HepG2 (cell line): ENCODE results near the gene SERINC2. TPM values are rescaled to one million over a fixed set of nuclear protein-coding genes. Genes with fewer than 3 reads are reported as not detected.
A peak's percentile ranks its signal among the peaks of the same experiment; 100 is the strongest.

Source experiments
- AGO2 ChIP-seq: fragments of 200-400 bp; formaldehyde crosslinking; optimal IDR thresholded peaks from 2 replicates; pipeline ENCODE3; 2017; ENCODE audit warnings: mild to moderate bottlenecking, low read depth, low read length, moderate library complexity
- NFIC ChIP-seq: IDR thresholded peaks from 2 replicates; pipeline ENCODE4 v1.6.1; 2012; ENCODE audit warnings: mild to moderate bottlenecking, low read length, inconsistent platforms
- SIN3A ChIP-seq: IDR thresholded peaks from 2 replicates; pipeline ENCODE4 v1.6.1; 2011; ENCODE audit warnings: low read depth, mild to moderate bottlenecking, control low read depth, low read length, borderline replicate concordance
- TBL1XR1 ChIP-seq: fragments of 150-350 bp; IDR thresholded peaks from 2 replicates; pipeline ENCODE4 v1.6.1; 2014; ENCODE audit warnings: borderline replicate concordance, low read length; ENCODE audit not compliant: partially characterized antibody
- ZNF333 ChIP-seq: sonication (generic); formaldehyde crosslinking; IDR thresholded peaks from 2 replicates; pipeline ENCODE4 v1.4.0; 2020; ENCODE audit warnings: mild to moderate bottlenecking, missing genetic modification reagents, borderline replicate concordance
- ZSCAN12 ChIP-seq: sonication (generic); formaldehyde crosslinking; IDR thresholded peaks from 2 replicates; pipeline ENCODE4 v1.9.0; 2021; ENCODE audit warnings: mild to moderate bottlenecking, missing genetic modification reagents
- ZSCAN9 ChIP-seq: IDR thresholded peaks from 2 replicates; pipeline ENCODE4 v1.6.1; 2016; ENCODE audit warnings: borderline replicate concordance
- polyA plus RNA-seq, 8 experiments: library from polyadenylated mRNA; depleted of rRNA in 3 of 8; stranded (reverse) in 7 of 8; unstranded in 1 of 8; fragments of >200 nt; fragmentation: Illumina TruSeq in 4 of 8; extraction: Trizol in 4 of 8; gene quantifications; 2 replicates each; pipeline versions ENCODE4 v1.2.1 to v1.2.3, GENCODE V29; 2011 to 2016; ENCODE audit warnings: low read depth in 4 of 8, missing spikeins in 1 of 8, mixed read lengths in 1 of 8; ENCODE audit not compliant: insufficient read depth in 1 of 8
- total RNA-seq, 5 experiments: library from RNA; depleted of rRNA; stranded (reverse); fragments of >200 nt; fragmentation: Illumina TruSeq; extraction: Trizol; gene quantifications; 2 replicates each; pipeline ENCODE4 v1.2.3, GENCODE V29; 2016; ENCODE audit warnings: low read depth in 1 of 5
- TF ChIP-seq, protein P1 (sequence below): sonication (generic); formaldehyde crosslinking; IDR thresholded peaks from 2 replicates; pipeline ENCODE4 v1.4.0; 2020; ENCODE audit warnings: missing genetic modification reagents, mild to moderate bottlenecking, borderline replicate concordance
- TF ChIP-seq, protein P2 (sequence below): sonication (generic); formaldehyde crosslinking; IDR thresholded peaks from 2 replicates; pipeline ENCODE4 v1.9.0; 2022; ENCODE audit warnings: missing genetic modification reagents, mild to moderate bottlenecking, borderline replicate concordance
- TF ChIP-seq, protein P3 (sequence below): sonication (generic); formaldehyde crosslinking; IDR thresholded peaks from 2 replicates; pipeline ENCODE4 v1.4.0; 2020; ENCODE audit warnings: missing genetic modification reagents
- TF ChIP-seq, protein P4 (sequence below): sonication (generic); formaldehyde crosslinking; IDR thresholded peaks from 2 replicates; pipeline ENCODE4 v1.8.1; 2022; ENCODE audit warnings: low read depth, mild to moderate bottlenecking, missing genetic modification reagents
- TF ChIP-seq, protein P5 (sequence below): IDR thresholded peaks from 2 replicates; pipeline ENCODE4 v1.6.1; 2016; ENCODE audit warnings: low read depth, missing genetic modification reagents, missing compliant biosample characterization

Gene SERINC2
- total and polyA plus RNA-seq, 2 of the 13 experiments (the other 11 are each of a cell fraction or from before 2014, with no cell fraction given): 4.8 to 126 TPM

DNA sequence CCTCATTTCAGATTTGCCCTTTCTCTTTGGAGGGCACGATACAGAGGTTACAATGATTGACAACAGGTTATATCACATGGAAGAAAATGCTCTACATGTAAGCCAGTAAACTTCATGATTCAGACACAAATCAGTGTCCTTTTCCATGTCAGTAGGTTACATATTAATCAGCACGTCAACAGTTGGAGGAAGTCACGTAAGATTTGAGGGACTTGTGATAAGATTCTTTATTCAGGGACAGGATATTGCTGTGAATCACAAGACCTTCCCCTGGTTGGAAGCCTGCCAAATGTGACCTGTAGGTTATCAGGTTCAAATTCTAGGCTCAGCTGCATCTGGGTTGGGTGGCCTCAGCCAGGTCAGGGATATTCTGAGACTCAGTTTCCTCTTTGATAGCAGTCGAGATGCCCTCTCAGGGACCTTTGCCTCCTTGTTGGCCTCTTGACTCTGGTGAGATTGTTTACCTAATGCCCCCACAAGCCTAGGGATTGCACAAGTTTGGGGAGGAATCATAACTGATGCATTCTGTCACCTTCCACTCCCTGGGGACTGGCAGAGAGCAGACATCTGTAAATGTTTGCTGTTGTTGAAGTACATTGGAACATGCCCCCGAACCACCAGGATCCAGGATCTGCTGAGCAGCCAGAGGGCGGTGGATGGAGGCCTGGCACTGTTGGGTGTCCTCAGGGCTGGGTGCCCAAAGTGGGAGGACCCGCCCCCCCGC lies 31.9 kb downstream of the SERINC2 start (continued):
- no peak for TF ChIP-seq ZSCAN9 (CRISPR knock-in tag)
- no peak for TF ChIP-seq SIN3A
- no peak for TF ChIP-seq TBL1XR1
- TF ChIP-seq ZSCAN12 (CRISPR knock-in tag): no peak
- TF ChIP-seq, protein P1, sequence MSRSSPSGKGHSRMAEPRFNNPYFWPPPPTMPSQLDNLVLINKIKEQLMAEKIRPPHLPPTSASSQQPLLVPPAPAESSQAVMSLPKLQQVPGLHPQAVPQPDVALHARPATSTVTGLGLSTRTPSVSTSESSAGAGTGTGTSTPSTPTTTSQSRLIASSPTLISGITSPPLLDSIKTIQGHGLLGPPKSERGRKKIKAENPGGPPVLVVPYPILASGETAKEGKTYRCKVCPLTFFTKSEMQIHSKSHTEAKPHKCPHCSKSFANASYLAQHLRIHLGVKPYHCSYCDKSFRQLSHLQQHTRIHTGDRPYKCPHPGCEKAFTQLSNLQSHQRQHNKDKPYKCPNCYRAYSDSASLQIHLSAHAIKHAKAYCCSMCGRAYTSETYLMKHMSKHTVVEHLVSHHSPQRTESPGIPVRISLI: peak; percentile 78
- no peak for TF ChIP-seq AGO2
- TF ChIP-seq NFIC: peak; percentile 98
- TF ChIP-seq, protein P2, sequence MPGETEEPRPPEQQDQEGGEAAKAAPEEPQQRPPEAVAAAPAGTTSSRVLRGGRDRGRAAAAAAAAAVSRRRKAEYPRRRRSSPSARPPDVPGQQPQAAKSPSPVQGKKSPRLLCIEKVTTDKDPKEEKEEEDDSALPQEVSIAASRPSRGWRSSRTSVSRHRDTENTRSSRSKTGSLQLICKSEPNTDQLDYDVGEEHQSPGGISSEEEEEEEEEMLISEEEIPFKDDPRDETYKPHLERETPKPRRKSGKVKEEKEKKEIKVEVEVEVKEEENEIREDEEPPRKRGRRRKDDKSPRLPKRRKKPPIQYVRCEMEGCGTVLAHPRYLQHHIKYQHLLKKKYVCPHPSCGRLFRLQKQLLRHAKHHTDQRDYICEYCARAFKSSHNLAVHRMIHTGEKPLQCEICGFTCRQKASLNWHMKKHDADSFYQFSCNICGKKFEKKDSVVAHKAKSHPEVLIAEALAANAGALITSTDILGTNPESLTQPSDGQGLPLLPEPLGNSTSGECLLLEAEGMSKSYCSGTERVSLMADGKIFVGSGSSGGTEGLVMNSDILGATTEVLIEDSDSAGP (CRISPR knock-in tag): no peak
- TF ChIP-seq, protein P3, sequence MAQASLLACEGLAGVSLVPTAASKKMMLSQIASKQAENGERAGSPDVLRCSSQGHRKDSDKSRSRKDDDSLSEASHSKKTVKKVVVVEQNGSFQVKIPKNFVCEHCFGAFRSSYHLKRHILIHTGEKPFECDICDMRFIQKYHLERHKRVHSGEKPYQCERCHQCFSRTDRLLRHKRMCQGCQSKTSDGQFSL (CRISPR knock-in tag): no peak
- TF ChIP-seq, protein P4, sequence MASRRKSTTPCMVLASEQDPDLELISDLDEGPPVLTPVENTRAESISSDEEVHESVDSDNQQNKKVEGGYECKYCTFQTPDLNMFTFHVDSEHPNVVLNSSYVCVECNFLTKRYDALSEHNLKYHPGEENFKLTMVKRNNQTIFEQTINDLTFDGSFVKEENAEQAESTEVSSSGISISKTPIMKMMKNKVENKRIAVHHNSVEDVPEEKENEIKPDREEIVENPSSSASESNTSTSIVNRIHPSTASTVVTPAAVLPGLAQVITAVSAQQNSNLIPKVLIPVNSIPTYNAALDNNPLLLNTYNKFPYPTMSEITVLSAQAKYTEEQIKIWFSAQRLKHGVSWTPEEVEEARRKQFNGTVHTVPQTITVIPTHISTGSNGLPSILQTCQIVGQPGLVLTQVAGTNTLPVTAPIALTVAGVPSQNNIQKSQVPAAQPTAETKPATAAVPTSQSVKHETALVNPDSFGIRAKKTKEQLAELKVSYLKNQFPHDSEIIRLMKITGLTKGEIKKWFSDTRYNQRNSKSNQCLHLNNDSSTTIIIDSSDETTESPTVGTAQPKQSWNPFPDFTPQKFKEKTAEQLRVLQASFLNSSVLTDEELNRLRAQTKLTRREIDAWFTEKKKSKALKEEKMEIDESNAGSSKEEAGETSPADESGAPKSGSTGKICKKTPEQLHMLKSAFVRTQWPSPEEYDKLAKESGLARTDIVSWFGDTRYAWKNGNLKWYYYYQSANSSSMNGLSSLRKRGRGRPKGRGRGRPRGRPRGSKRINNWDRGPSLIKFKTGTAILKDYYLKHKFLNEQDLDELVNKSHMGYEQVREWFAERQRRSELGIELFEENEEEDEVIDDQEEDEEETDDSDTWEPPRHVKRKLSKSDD (CRISPR knock-in tag): no peak
- TF ChIP-seq, protein P5, sequence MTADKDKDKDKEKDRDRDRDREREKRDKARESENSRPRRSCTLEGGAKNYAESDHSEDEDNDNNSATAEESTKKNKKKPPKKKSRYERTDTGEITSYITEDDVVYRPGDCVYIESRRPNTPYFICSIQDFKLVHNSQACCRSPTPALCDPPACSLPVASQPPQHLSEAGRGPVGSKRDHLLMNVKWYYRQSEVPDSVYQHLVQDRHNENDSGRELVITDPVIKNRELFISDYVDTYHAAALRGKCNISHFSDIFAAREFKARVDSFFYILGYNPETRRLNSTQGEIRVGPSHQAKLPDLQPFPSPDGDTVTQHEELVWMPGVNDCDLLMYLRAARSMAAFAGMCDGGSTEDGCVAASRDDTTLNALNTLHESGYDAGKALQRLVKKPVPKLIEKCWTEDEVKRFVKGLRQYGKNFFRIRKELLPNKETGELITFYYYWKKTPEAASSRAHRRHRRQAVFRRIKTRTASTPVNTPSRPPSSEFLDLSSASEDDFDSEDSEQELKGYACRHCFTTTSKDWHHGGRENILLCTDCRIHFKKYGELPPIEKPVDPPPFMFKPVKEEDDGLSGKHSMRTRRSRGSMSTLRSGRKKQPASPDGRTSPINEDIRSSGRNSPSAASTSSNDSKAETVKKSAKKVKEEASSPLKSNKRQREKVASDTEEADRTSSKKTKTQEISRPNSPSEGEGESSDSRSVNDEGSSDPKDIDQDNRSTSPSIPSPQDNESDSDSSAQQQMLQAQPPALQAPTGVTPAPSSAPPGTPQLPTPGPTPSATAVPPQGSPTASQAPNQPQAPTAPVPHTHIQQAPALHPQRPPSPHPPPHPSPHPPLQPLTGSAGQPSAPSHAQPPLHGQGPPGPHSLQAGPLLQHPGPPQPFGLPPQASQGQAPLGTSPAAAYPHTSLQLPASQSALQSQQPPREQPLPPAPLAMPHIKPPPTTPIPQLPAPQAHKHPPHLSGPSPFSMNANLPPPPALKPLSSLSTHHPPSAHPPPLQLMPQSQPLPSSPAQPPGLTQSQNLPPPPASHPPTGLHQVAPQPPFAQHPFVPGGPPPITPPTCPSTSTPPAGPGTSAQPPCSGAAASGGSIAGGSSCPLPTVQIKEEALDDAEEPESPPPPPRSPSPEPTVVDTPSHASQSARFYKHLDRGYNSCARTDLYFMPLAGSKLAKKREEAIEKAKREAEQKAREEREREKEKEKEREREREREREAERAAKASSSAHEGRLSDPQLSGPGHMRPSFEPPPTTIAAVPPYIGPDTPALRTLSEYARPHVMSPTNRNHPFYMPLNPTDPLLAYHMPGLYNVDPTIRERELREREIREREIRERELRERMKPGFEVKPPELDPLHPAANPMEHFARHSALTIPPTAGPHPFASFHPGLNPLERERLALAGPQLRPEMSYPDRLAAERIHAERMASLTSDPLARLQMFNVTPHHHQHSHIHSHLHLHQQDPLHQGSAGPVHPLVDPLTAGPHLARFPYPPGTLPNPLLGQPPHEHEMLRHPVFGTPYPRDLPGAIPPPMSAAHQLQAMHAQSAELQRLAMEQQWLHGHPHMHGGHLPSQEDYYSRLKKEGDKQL (CRISPR knock-in tag): 0 out of 2 replicates have a peak, but pooled peaks have one; percentile 21
- no peak for TF ChIP-seq ZNF333 (CRISPR knock-in tag)
